NK-92 (cell line): ENCODE results near the gene SLC23A1.
"Not testable (repeated sequence)": the region's sequence is repeated elsewhere in the genome, so short reads cannot be mapped to it uniquely, and the experiment has no call there.

Source experiments
- DNase-seq: peaks from one replicate; lab custom pipeline; 2025; ENCODE audit not compliant: unreplicated experiment; lab: John Stamatoyannopoulos, UW

SLC23A1 gene

DNA sequence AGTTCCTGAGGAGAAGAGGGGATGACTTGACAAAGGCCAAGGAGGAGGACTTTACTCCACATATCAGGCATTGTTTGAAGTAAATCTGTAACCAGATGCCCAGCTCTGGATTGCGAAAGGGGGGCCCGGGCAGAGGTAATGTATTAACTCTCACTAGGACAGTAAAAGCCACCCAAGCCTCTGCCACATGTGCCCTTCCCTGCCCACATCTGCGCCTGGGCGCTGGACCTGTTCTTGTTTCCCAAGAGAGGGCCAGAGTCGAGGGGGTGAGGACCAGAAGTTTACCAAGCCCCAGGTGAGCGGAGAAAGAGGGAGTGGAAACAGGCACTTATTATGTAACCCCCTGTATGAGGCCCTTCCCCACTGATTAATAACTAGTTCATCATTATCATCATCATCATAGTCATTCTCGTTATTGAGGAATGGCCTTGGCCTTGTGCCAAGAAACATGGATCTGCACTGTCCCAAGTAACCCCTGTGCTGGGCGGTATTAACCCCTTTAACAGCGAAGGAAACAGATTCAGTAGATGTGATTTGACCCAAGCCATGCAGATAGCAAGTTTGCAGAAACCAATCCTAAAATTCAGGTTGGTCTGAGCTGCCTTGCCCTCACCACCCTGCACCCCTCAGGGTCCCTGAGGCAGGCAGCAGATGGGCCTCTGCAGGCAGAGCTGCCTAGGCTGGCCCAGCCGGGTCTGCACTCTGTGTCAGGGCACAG is at the start of gene SLC23A1:
TSS of gene SLC23A1 (minus strand) at position 23 of the 718 bp plus-strand sequence. CDS start 44 bp downstream, outside the sequence.
- no peak for DNase-seq

DNA sequence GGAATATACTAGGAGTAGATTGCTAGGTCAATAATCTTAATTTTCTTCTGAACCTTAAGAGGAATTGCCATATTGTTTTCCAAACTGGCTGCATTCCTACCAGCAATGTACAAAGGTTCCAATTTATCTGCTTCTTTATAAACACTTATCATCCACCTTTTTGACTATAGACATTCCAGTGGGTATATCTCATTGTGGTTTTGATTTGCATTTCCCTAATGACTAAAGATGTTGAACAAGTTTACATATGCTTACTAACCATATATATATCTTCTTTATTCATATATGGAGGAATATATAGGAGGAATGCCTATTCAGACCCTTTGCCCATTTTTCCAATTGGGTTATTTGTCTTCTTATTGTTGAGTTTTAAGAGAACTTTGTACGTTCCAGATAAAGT is 48.6 kb upstream of the SLC23A1 start:
- DNase-seq, result no peak

GRCh38 chr5:139430015-139430414 is 46.9 kb upstream of the SLC23A1 start:
- DNase-seq, result no peak

DNA sequence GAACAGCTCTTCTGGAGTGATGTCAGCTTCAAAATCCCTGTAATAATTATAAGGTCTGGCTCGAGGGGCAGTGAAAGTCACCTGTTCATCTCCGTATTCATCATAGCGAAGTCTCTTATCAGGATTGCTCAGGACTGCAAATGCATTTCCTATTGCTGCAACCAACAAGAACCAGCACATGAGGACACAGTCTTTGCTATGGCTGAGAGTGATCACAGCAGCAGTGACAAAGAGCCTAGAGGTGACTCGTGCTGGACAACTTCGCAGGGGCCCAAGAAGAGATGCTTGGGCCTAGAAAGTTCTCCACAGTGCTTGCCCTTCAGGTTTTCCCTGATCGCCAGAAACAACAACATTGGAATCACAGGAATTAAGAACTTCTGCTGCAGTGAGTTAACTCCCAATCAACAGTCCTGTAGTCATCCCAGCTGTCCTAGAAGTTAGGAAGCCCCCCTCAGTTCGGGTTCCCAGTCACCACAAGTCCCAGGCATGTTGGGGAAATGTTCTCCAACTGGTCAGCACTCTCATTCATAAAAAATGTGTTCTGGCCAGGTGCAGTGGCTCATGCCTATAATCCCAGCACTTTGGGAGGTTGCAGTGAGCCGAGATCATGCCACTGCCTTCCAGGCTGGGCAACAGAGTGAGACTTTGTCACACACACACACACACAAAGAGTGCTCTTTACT is 43.2 kb upstream of the SLC23A1 start:
- no peak for DNase-seq

- no peak for DNase-seq
Measured at GRCh38 chr5:139425497-139425896, 42.4 kb upstream of the SLC23A1 start.

GRCh38 chr5:139422307-139422893 is 39.3 kb upstream of the SLC23A1 start:
- DNase-seq, result no peak

DNA sequence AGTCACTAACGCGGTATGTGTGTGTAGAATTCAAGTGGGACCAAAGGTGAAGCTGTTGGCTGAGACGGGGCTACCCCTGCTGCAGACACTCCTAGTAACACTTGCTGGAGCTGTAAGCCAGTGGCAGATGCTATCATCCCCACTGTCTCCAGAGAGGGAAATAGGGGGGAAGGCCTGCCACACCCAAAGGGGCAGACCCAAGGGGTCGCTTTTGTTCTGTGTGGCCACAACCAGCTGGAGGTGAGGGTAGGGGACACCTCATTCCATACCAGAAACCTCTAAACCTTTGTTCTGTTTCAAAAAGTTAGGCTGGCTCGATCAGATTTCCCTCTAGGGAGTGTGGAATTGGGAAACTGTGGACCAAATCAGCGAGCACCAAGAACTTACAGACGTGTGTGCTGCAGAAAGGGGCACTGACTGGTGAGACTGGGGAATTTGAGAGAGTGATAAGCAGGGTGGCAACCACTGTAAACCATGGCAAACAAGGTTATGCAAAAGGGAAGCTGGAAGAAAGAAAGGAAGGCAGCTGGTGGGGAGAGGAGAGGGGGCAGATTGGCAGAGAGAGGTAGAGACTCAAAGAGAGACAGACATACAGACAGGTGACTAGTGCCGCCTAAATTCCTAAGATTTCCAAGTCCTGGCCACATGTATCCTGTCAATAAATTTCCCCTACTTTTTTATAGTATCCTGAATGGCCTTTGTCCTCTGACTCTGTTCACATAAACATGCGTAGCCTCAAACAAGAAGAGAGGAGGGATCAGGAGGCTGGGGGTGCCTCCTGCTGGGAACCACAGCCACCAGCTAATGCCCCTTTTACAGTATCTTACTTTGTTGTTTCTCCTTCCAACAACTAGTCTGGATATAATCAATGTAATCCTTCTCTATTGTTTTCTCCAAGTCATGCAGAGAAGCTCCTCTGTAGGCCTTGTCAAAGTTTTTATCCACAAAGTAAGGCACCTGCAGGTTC is 36.4 kb upstream of the SLC23A1 start:
- DNase-seq, result no peak

DNA sequence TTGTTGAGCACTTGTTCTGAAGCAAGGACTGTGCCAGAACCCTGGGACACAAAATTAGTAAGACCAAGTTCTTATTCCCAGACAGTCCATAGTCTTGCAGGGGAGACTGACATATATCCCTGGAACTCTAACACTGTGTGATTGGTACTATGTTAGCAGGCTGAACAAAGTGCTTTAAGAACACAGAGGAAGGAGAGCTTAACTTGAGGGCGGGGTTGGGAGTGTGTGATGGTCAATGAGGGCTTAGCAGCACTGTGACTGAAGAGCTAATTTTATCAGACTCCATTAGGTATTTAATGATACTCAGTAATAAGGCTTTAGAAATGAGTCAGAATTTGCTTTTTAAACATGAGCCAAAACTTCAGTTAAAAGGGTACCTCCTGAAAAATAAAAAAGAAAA is 35.7 kb upstream of the SLC23A1 start:
- no peak for DNase-seq

DNA sequence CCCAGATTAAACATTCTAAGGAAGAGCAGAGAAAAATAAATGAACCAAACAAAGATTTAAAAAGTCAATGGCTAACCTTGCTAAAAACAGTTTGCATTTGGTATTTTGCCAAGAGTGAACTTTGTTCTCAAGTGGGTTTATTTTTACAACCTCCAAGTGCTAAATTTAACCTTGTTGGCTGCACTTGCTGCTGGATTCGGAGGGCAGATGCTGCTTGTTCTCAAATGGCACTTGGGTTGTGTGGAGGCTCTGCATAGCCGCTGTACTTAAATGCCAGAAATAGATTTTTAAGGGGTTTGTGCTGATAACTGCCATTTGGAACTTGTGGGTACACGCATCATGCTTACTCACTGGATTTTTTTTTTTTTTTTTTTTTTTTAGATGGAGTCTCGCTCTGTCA is 34.1 kb upstream of the SLC23A1 start:
- DNase-seq, result no peak

DNA sequence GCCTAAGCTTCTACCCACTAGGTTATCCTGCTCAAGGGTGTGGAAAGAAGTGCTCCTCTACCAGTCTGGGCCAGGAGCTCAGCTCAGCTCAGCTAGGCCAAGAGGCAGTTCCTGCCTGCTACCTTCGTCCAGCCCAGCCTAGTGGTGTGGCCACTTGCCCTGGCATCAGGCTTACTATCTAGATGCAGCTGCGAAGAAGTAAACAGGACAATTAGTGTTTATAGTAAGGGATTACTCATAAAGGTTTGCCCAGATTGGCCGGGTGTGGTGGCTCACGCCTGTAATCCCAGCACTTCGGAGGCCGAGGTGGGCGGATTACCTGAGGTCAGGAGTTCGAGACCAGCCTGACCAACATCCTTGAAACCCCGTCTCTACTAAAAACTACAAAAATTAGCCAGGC is 33.6 kb upstream of the SLC23A1 start:
- DNase-seq, result no peak

- DNase-seq, result no peak
Measured at GRCh38 chr5:139415869-139416268, 32.8 kb upstream of the SLC23A1 start.

GRCh38 chr5:139415221-139415861 is 32.2 kb upstream of the SLC23A1 start:
- DNase-seq, result no peak

- no peak for DNase-seq
Measured at GRCh38 chr5:139414581-139415130, 31.6 kb upstream of the SLC23A1 start.

- no peak for DNase-seq
Measured at GRCh38 chr5:139413963-139414362, 30.9 kb upstream of the SLC23A1 start.

GRCh38 chr5:139413153-139413552 is 30.1 kb upstream of the SLC23A1 start:
- no peak for DNase-seq

DNA sequence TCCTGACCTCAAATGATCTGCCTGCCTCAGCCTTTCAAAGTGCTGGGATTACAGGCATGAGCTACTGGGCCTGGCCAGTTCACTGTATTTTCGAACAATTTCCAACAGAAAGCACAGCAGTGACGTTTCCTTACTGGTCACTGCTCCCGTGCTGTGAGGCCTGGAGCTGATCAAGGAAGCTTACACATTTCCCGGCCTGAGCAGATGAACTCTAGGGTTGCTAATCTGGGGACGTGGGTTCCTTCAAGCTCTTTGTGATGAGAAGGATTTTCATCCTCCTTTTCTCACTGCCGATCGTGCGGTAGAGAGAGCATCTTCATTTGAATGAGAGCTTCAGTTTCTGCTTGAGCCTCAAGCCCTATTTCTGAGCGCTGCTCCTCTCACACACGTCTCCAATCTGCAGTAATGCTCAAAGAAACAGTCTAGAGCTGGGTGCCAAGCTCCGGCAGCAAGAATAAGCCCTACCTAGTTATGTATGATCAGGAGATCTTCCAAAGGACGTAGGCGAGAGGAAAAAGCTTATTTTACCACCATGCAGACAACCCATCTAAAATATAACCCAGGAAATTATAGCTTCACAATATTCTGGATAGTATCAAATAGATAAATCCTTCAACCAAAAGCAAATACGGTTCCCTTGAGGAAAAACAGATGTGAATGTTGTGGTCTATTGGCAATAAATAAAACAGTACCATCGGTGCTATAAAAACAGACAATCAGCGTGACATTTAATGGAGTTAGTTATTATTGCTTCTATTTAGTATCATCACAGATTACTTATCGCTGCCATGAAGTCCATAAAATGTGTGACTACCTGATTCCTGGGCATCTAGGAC is 28.1 kb upstream of the SLC23A1 start:
- no peak for DNase-seq

DNA sequence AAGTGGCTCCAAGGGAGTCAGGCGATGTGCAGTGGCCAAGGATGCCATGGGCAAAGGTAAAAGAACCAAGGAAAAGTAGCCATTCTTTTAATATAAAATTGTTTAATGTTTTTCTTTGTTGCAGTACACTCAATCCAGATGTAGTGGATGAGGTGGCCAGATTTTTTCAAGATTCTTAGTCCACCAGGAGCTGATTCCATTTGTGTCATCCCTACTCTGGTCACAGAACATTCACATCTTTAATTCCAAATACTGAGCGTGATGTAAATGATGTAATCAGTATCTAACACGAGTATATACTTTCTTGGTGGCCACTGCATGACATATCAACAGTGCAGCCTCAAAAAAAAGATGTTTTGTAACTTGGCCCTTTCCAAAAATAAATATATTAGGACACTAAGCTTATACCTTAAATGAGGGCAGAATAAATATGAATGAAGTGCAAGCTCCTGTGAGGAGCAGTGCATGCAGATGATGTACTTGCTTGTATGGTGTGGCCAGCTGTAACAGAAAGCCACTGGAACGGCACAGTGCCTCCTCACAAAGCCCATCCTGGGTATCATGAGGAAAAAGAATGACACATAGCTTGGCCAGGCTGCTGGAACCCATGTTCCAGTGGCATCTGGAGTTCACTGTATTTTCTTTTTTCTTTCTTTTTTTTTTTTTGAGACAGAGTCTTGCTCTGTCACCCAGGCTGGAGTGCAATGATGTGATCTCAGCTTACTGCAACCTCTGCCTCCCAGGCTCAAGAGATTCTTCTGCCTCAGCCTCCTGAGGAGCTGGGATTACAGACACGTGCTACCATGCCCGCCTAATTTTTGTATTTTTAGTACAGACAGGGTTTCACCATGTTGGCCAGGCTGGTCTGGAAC is 27.3 kb upstream of the SLC23A1 start:
- no peak for DNase-seq

DNA sequence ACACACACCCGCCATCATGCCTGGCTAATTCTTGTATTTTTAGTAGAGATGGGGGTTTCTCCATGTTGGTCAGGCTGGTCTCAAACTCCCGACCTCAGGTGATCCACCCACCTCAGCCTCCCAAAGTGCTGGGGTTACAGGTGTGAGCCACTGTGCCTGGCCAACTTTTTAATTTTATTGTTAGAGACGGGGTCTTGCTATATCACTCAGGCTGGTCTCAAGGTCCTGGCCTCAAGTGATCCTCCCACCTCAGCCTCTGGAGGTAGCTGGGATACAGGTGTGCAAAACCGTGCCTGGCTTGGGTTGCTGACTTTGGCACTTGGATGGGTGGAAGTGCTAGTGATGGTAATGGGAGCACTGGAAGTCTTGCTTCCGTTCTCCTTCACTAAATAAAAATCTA is 26.0 kb upstream of the SLC23A1 start:
- not testable (repeated sequence) for DNase-seq

DNA sequence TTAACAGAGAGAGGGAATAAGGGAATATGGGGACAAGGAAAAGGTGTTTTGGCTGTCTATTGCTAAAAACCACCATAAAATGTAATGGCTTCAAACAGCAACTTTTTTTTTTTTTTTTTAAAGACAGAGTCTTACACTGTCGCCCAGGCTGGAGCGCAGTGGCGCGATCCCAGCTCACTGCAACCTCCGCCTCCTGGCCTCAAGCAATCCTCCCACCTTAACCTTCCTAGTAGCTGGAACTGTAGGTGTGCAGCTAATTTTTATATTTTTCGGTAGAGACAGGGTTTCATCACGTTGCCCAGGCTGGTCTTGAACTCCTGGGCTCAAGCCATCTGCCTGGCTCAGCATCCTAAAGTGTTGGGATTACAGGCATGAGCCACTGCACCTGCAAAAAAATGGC is 25.1 kb upstream of the SLC23A1 start:
- no peak for DNase-seq
